Kidney epithelial cell (primary cell): ENCODE measurements around the gene ZNF772. TPM values are rescaled to one million over a fixed set of nuclear protein-coding genes. Genes with fewer than 3 reads are reported as not detected.

ENCODE experiments used
- DNase-seq: peaks from one replicate; pipeline ENCODE4 v3.0.0-alpha.2; 2010; ENCODE audit warnings: low read depth
- H3K27me3 ChIP-seq: 2 replicates; pipeline ENCODE4 v1.6.0; 2011; ENCODE audit warnings: low read length; ENCODE audit not compliant: control insufficient read depth, insufficient read depth
- H3K36me3 ChIP-seq: 2 replicates; pipeline ENCODE4 v1.5.1; 2011; ENCODE audit warnings: low read length; ENCODE audit not compliant: control insufficient read depth, insufficient read depth
- H3K4me3 ChIP-seq: 2 replicates; pipeline ENCODE4 v1.5.1; 2011; ENCODE audit warnings: low read depth, mild to moderate bottlenecking, control low read depth, low read length
- total RNA-seq: library from RNA; depleted of rRNA; stranded (reverse); fragments of >200 nt; gene quantifications from 2 replicates; pipeline ENCODE4 v1.2.3, GENCODE V29; 2015
- TF ChIP-seq, protein P1 (sequence below): IDR thresholded peaks from 2 replicates; pipeline ENCODE4 v1.5.1; 2011; ENCODE audit warnings: mild to moderate bottlenecking, moderate library complexity, low read length, control low read depth, inconsistent platforms; ENCODE audit not compliant: insufficient read depth, poor library complexity, severe bottlenecking

Gene ZNF772
- total RNA-seq, 1 donor from 2014 or later = 9.2 TPM

DNA sequence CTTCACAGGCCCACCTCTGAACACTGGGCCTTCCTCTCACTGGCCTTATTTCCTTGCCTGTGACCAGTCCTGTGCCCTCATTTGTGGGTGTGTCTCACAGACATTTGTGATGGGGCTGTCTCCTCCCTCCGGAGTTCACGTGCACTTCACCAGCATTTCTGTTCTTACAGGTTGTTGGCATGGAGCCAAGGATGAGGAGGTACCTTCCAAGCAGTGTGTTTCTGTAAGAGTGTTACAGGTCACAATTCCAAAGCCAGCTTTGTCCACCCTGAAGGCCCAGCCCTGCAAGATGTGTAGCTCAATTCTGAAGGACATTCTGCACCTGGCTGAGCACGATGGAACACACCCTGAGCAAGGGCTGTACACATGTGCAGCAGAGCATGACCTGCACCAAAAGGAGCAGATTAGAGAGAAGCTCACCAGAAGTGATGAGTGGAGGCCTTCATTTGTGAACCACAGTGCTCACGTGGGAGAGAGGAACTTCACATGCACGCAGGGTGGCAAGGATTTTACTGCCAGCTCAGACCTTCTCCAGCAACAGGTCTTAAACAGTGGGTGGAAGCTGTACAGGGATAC lies 34.2 kb downstream of the ZNF772 start:
- TF ChIP-seq, protein P1, sequence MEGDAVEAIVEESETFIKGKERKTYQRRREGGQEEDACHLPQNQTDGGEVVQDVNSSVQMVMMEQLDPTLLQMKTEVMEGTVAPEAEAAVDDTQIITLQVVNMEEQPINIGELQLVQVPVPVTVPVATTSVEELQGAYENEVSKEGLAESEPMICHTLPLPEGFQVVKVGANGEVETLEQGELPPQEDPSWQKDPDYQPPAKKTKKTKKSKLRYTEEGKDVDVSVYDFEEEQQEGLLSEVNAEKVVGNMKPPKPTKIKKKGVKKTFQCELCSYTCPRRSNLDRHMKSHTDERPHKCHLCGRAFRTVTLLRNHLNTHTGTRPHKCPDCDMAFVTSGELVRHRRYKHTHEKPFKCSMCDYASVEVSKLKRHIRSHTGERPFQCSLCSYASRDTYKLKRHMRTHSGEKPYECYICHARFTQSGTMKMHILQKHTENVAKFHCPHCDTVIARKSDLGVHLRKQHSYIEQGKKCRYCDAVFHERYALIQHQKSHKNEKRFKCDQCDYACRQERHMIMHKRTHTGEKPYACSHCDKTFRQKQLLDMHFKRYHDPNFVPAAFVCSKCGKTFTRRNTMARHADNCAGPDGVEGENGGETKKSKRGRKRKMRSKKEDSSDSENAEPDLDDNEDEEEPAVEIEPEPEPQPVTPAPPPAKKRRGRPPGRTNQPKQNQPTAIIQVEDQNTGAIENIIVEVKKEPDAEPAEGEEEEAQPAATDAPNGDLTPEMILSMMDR = no peak
- DNase-seq = no peak
- Histone ChIP-seq H3K36me3 (peaks cover 2% of the 10 kb centered on the region), H3K27me3 (no peaks in the 10 kb centered on the region), H3K4me3 (no peak overlapping the region)

DNA sequence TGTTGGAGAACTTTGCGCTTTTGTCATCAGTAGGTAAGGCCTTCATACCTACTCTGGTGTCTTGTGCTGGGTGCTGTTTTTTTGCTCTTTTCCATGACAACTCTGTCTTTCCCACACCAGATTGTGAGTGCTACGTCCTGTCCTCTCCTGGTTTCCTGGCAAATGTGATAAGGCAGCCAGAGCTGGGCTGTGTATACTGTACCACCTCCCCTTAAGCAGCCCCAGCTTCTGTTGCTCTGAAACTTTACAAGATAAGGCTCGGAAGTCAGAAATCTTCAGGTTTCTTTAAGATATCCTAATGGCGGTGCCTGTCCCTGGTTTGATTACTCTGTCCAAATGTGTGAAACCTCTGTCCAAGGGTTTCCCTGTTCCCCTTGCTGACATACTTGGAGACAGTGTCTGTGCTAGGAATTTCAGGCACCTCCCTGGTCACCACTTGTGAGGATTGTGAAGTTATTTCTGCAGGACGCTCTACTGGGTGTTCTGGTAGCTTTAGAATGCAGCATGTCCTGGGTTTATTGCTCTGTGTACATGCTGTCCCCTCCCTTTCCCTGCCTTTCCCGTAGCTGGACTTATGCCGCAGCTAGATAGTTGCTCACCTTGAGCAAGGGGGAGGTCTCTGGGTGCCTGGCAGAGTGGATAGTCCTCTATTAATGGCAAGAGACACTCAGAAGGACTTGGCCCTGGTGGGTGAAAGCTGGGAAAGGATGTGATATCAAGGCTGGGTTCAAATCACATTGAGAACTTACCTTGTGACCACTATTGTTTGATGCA lies 35.2 kb downstream of the ZNF772 start:
- Histone ChIP-seq H3K4me3 (no peak overlapping the region), H3K27me3 (no peaks in the 10 kb centered on the region), H3K36me3 (peaks cover 2% of the 10 kb centered on the region)
- TF ChIP-seq, protein P1 = no peak
- no peak for DNase-seq

DNA sequence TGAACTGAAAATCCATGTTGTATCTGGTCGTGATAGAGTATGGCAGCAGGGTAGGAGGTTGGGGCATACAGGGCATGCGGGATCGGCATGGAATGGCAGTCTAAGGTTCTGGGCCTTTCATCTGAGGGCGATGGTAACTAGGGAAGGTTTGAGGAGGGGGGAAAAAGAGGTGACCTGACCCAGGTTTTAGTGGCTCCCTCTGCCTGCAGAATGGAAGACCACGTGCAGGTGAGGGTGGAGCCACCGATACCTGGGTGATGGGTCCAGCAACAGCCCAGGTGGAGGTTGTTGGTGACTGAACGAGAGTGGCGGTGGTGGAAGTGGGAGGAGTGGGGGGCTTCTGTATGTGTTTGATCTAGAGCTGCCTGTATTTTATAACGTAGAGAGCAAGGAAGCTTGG lies 38.4 kb downstream of the ZNF772 start:
- H3K27me3 ChIP-seq = no peaks in the 10 kb centered on the region
- no peak for DNase-seq
- TF ChIP-seq, protein P1 = no peak
- H3K4me3 ChIP-seq = no peak overlapping the region
- H3K36me3 ChIP-seq = peaks cover 1% of the 10 kb centered on the region

DNA sequence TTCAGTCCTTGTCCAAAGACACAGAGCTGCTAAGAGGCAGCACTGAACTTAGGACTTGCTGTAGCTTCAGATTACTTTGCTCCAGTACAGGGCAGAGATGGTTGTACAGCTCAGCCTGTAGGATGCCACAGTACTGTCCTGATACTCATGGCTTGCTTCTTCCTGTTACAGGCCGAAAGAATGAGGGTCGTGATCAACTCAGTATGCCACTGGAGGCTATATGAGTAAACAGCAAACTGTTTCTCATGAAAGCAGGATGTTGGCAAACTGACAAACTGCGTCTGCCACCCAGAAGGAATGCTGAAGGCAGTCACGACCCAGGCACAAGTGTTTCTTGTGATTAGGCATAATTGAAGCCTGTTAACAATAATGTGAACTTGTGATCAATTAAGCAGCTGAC lies 39.4 kb downstream of the ZNF772 start:
- Histone ChIP-seq H3K4me3 (no peak overlapping the region), H3K36me3 (no peaks in the 10 kb centered on the region), H3K27me3 (no peaks in the 10 kb centered on the region)
- DNase-seq = no peak
- TF ChIP-seq, protein P1 = no peak

DNA sequence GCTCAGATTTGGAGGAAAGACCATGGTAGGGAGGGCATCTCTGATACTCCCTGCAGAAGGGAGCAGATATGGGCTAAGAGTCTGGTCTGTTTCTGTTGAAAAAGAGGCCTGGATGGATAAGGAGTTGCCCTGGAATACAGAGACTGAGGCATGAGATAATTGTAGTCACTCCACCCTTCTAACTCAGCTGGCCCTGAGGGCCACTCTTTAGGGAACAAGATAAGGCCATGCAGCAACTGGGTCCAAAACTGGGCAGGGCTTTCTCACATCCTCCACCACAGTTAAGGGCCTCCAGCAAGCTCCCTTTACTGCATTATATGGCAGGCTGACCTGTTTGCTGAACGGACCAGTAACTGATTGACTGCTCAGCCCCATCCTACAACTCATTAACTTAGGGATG lies 40.9 kb downstream of the ZNF772 start:
- no peaks in the 10 kb centered on the region for H3K27me3 ChIP-seq
- H3K4me3 ChIP-seq = peak overlapping the region; percentile 84
- no peaks in the 10 kb centered on the region for H3K36me3 ChIP-seq
- TF ChIP-seq, protein P1 = no peak
- DNase-seq = no peak
